ENCODE data around the gene GJC3. TPM values are rescaled to one million over a fixed set of nuclear protein-coding genes. Genes with fewer than 3 reads are reported as not detected.
"Not testable (repeated sequence)": the region's sequence is repeated elsewhere in the genome, so short reads cannot be mapped to it uniquely, and the experiment has no call there.

GJC3 gene
- total RNA-seq, 1 experiment from 2014 or later, result not detected

DNA sequence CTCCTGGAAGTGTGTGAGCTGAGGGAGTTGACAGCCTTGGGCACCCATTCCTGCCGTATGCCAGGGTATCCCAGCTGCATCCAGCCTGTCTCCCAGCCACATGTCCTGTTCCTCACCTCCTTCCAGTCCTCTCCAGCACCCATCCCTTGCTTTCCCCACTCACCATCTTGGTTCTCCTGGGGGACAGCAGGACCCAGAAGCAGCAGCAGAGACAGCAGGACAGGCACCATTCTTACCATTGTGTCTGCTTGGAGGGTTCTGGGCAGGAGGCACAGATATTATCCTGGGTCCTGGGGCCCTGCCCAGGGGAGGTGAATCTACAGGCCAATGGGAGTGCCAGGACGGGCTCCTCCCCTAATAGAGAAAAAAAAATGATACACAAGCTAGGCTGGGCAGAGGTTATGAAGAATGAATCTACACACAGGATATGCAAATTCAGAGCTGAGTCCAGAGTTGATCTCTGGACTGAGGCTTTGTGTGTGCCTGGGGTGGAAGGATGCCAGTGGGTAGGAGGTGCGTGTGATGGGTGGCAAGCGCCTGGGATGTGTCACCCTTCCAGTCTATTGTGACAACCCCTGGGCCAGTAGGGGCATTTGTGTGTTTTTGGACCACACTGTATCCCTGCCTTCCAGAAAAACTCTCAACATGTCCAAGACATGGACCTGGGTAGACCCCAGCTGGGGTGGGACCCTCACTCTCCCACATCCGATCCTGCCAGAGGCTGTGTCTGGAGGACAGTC lies 46.5 kb upstream of the GJC3 start, which contains the start of gene AZGP1:
TSS of gene AZGP1 (minus strand) at position 250 of the 740 bp plus-strand sequence. CDS start at position 239, 11 bp downstream.
- DNase-seq (ENCODE audit: low read depth, low spot score) (no peak), ATAC-seq (no peak)
- ChIA-PET CTCF (no interaction called here), POLR2A (no interaction called here)
- Histone ChIP-seq H3K27me3 (ENCODE audit: control insufficient read depth, insufficient read depth, low read length) (peaks cover 3% of the 10 kb centered on the region; the same call in 1 of the 2 replicates), H3K36me3 (ENCODE audit: control insufficient read depth, insufficient read depth, low read length) (no peaks in the 10 kb centered on the region), H3K4me1 (ENCODE audit: control insufficient read depth, insufficient read depth, low read length) (no peaks in the 10 kb centered on the region), H3K9me3 (ENCODE audit: control insufficient read depth, insufficient read depth, low read depth, low read length) (no peaks in the 10 kb centered on the region), H3K4me3 (ENCODE audit: low read depth in 2 of 2, low read length in 2 of 2) (no peak within 1 kb of the TSS), H3K27ac (ENCODE audit: low read length) (no peak within 1 kb of the TSS)
- TF ChIP-seq, protein P1, sequence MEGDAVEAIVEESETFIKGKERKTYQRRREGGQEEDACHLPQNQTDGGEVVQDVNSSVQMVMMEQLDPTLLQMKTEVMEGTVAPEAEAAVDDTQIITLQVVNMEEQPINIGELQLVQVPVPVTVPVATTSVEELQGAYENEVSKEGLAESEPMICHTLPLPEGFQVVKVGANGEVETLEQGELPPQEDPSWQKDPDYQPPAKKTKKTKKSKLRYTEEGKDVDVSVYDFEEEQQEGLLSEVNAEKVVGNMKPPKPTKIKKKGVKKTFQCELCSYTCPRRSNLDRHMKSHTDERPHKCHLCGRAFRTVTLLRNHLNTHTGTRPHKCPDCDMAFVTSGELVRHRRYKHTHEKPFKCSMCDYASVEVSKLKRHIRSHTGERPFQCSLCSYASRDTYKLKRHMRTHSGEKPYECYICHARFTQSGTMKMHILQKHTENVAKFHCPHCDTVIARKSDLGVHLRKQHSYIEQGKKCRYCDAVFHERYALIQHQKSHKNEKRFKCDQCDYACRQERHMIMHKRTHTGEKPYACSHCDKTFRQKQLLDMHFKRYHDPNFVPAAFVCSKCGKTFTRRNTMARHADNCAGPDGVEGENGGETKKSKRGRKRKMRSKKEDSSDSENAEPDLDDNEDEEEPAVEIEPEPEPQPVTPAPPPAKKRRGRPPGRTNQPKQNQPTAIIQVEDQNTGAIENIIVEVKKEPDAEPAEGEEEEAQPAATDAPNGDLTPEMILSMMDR (IDR thresholded peaks at IDR 0.05), result no peak
- no peak for TF ChIP-seq SIN3A (IDR thresholded peaks at IDR 0.05; ENCODE audit: borderline replicate concordance, insufficient read depth, low read depth, low read length)
- TF ChIP-seq, protein P2, sequence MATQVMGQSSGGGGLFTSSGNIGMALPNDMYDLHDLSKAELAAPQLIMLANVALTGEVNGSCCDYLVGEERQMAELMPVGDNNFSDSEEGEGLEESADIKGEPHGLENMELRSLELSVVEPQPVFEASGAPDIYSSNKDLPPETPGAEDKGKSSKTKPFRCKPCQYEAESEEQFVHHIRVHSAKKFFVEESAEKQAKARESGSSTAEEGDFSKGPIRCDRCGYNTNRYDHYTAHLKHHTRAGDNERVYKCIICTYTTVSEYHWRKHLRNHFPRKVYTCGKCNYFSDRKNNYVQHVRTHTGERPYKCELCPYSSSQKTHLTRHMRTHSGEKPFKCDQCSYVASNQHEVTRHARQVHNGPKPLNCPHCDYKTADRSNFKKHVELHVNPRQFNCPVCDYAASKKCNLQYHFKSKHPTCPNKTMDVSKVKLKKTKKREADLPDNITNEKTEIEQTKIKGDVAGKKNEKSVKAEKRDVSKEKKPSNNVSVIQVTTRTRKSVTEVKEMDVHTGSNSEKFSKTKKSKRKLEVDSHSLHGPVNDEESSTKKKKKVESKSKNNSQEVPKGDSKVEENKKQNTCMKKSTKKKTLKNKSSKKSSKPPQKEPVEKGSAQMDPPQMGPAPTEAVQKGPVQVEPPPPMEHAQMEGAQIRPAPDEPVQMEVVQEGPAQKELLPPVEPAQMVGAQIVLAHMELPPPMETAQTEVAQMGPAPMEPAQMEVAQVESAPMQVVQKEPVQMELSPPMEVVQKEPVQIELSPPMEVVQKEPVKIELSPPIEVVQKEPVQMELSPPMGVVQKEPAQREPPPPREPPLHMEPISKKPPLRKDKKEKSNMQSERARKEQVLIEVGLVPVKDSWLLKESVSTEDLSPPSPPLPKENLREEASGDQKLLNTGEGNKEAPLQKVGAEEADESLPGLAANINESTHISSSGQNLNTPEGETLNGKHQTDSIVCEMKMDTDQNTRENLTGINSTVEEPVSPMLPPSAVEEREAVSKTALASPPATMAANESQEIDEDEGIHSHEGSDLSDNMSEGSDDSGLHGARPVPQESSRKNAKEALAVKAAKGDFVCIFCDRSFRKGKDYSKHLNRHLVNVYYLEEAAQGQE (IDR thresholded peaks at IDR 0.05; ENCODE audit: insufficient read depth in 1 of 2, low read depth in 2 of 2, low read length in 1 of 2), result no peak
- TF ChIP-seq TCF7L2 (IDR thresholded peaks at IDR 0.05; ENCODE audit: low read depth, low read length), result no peak
- no TSS peak for BruUV-seq (replicated peaks)
- intact Hi-C loops (cut with micrococcal nuclease; ENCODE audit: unreplicated experiment), result no loop called here
- in situ Hi-C loops (cut with HindIII; ENCODE audit: low pct_unique_long_range_greater_than_20kb, low sequenced_read_pairs), result no loop called here

DNA sequence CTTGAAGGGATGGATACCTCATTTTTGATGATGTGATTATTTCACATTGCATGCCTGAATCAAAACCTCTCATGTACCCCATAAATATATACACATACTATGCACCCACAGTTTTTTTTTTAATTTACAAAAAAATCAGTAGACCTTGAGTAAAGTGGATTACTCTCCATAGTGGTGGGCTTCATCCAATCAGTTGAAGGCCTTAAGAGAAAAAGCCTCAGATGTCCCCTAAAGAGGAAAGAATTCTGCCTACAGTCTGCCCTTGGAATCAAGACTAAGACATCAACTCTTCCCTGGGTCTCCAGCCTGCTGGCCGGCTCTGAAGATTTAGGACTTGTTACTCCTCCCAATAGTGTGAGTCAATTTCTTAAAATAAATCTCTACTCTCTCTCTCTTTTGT lies 45.3 kb upstream of the GJC3 start:
- Histone ChIP-seq H3K27ac (ENCODE audit: low read length) (no peak overlapping the region), H3K36me3 (ENCODE audit: control insufficient read depth, insufficient read depth, low read length) (no peaks in the 10 kb centered on the region), H3K4me3 (ENCODE audit: low read depth in 2 of 2, low read length in 2 of 2) (no peak overlapping the region), H3K27me3 (ENCODE audit: control insufficient read depth, insufficient read depth, low read length) (peaks cover 3% of the 10 kb centered on the region; the same call in 1 of the 2 replicates), H3K4me1 (ENCODE audit: control insufficient read depth, insufficient read depth, low read length) (no peaks in the 10 kb centered on the region), H3K9me3 (ENCODE audit: control insufficient read depth, insufficient read depth, low read depth, low read length) (no peaks in the 10 kb centered on the region)
- BruUV-seq (replicated peaks), result no TSS peak
- DNase-seq (ENCODE audit: low read depth, low spot score) (no peak), ATAC-seq (no peak)
- TF ChIP-seq TCF7L2 (IDR thresholded peaks at IDR 0.05; ENCODE audit: low read depth, low read length) (no peak), POLR2AphosphoS5 (IDR thresholded peaks at IDR 0.05; ENCODE audit: low read depth, low read length) (no peak)
- TF ChIP-seq, protein P1 (IDR thresholded peaks at IDR 0.05), result no peak
- TF ChIP-seq, protein P2 (IDR thresholded peaks at IDR 0.05; ENCODE audit: insufficient read depth in 1 of 2, low read depth in 2 of 2, low read length in 1 of 2), result no peak
- in situ Hi-C loops (cut with HindIII; ENCODE audit: low pct_unique_long_range_greater_than_20kb, low sequenced_read_pairs), result no loop called here
- ChIA-PET POLR2A (no interaction called here), CTCF (interaction anchor here (0.7 kb wide), 1 partner anchor 459 kb away, joined by 4 read pairs; no protein-coding TSS in a partner anchor)
- intact Hi-C loops (cut with micrococcal nuclease; ENCODE audit: unreplicated experiment), result no loop called here

DNA sequence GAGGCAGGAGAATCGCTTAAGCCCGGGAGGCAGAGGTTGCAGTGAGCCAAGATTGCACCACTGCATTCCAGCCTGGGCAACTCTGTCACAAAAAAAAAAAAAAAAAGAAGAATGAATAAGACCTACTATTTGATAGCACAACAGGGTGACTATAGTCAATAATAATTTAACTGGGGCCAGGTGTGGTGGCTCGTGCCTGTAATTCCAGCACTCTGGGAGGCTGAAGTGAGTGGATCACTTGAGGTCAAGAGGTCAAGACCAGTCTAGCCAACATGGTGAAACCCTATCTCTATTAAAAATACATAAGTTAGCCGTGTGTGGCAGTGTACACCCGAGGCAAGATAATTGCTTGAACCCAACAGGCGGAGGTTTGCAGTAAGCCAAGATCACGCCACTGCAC lies 44.4 kb upstream of the GJC3 start:
- intact Hi-C loops (cut with micrococcal nuclease; ENCODE audit: unreplicated experiment); H3K4me1 ChIP-seq (ENCODE audit: control insufficient read depth, insufficient read depth, low read length); ATAC-seq; in situ Hi-C loops (cut with HindIII; ENCODE audit: low pct_unique_long_range_greater_than_20kb, low sequenced_read_pairs); POLR2A ChIA-PET; DNase-seq (ENCODE audit: low read depth, low spot score); H3K27ac ChIP-seq (ENCODE audit: low read length); H3K9me3 ChIP-seq (ENCODE audit: control insufficient read depth, insufficient read depth, low read depth, low read length); H3K4me3 ChIP-seq (ENCODE audit: low read depth in 2 of 2, low read length in 2 of 2); H3K36me3 ChIP-seq (ENCODE audit: control insufficient read depth, insufficient read depth, low read length); BruUV-seq (replicated peaks); H3K27me3 ChIP-seq (ENCODE audit: control insufficient read depth, insufficient read depth, low read length); CTCF ChIA-PET: not testable (repeated sequence)
